GM18526 (cell line): ENCODE data around the gene CCDC152.

Experiments
- POLR2A ChIP-seq: IDR thresholded peaks from 3 replicates; pipeline ENCODE4 v1.6.1; 2011; ENCODE audit not compliant: insufficient read length; ENCODE audit errors: extremely low read depth

The CCDC152 gene

GRCh38 chr5:42801516-42802166 is 45.0 kb downstream of the CCDC152 start:
- TF ChIP-seq POLR2A: no peak

- no peak for TF ChIP-seq POLR2A
Measured at GRCh38 chr5:42804717-42805339, 48.2 kb downstream of the CCDC152 start.

DNA sequence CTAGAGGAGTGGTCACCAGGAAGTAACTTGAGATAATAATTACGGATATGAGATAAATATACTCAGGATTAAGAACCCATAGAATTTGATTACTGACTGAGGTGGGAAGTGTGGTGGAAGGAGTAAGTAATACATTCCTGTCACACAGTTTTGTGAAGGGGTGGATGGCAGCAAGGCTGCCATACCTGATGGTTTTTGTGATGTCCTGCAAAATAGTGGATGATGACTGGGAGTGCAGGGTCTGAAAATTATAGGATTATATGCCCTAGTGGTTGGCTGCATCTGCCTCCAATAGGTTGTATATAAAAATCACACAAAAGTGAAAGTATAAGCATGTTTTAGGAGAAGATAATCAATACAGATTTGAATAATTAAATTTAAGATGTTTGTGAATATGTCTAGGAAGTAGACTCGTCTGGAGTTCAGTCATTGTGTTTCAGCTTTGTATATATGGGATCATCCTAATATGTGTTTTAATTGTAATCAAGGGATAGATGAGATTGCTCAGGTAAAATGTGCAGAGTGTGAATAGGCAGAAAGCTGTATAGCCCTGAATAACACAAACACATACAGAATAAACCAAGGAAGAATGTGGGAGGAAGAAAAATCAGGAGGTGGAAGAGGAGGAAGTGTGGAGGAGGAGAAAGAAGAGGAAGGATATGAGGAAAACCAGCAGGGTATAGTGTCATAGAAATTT is 49.5 kb downstream of the CCDC152 start:
- no peak for TF ChIP-seq POLR2A

- no peak for TF ChIP-seq POLR2A
Measured at GRCh38 chr5:42806701-42807262, 50.2 kb downstream of the CCDC152 start.

DNA sequence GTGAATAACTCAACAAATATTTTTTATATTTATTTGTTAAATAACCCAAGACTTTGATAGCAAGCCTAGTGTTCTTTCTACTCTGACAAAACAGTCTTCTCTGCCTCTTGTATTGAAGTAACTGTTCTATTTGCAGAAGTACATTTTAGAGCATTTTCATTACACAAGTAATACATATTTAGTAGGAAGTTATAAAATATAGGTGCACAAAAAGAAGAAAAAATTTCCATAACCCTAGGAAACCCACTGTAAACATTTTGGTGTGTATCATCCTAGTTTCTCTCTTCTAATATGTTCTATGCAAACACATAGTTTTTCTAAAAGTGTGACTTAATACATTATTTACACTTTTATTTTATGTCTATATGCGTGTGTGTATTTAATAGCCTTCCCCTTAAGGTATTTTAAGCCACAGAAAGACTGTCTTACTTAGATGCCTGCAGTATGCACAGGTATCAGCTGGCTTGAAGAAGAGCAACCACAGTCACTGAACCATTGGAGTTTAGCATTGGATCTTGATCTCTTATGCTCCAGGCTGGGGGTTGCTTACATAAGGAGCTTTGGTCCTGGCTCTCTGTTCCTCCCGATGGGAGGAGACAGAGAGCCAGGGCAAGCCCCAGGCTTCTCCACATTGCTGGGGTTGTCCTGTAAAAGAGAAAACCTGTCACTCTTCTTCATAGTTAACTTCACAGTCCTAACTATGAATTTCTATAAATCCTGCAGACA is 51.3 kb downstream of the CCDC152 start:
- no peak for TF ChIP-seq POLR2A

- TF ChIP-seq POLR2A: no peak
Measured at GRCh38 chr5:42808888-42809611, 52.4 kb downstream of the CCDC152 start.

DNA sequence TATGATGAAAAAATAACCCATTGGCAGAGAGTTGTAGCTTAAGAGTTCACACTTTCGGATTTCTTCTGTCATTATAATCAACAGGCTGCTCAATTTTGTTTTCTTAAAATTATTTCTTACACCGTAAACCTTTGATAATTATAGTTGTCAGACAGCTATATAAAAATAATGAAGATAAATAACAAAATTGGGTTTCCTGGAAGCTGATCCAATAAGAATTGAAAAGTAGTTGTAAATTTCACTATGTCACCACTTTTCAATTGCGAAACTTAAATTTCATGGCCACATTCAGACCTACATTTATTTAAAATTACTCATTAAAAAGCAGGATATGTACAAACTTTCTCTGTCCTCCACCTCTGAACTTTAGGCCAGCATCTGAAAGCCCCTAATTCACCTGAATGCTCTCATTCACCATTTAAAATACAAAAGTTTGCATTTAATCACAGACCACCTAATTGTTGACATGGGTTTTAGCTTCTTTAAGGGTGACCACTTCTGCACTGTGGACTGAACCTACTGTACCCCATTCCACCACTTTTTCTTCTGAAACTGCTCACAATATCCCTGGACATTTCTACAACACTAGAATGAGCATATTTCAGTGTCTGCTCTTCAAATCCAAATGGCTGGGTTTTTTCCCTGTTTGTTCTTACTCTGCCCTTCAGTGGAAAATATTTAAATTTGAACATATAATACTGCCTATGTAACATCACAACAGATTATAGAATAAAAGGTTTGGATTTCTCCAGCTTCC is 54.4 kb downstream of the CCDC152 start:
- no peak for TF ChIP-seq POLR2A

DNA sequence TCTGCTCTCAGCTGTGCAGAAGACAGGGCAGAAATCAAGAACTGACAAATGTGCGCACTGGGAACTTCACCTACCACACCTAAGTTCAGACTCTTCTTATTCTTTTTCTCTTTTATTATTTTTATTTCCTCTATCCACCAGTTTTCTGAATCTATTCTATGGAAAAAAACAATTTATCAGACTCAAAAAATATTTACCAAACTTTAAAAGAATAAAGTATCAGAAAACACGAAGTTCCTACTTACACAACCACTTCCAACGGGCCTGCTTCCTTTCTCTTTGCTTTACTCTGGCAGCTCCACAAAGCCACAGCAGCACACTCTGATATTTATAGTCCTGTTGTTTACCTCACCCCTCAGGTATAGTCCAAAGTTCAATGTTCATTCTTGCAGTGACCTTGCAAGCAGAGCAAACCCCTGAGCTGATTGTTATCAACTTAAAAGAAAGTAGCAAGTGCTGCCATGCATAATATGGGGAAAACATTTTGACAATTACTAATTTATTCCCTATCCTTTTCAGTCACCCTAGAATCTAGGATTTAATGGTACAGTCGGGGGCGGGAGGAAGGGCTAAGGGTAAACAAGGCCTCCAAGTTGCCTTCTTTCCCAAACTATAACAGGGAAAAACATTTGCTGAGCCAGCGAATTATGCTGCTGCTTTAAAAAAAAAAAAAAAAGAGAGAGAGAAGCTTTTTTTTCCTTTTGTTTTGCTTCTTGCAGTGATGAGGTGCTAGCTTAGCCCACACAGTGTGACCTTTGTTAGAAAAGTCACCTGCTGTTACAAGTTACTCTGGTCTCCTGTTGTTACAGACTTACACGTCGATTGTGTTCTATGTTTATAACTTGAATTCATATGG is 55.2 kb downstream of the CCDC152 start, which contains the start of gene SELENOP:
SELENOP (minus strand) TSS at position 302 of the 856 bp plus-strand sequence. CDS start 3,539 bp downstream, outside the sequence.
- no peak for TF ChIP-seq POLR2A

DNA sequence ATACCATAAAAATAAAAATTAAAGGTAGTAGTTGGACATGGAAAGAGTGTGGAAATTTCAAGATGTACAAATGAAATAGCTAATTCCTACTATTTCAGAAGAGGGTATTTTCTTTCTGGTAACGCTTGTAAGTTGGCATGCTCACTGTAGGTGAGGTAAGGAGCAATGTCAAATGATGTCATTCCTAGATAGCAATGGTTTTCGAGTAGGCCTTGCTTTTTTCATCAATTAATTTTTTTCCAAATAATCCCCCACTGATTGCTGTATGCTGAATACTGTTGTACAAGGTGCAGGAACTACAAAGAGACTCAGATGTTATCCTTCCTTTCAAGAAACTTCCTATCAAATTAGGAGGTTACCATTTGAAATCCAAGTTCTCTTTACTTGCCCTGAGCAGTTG is 56.0 kb downstream of the CCDC152 start:
- no peak for TF ChIP-seq POLR2A

GRCh38 chr5:42813533-42813932 is 56.9 kb downstream of the CCDC152 start:
- no peak for TF ChIP-seq POLR2A

DNA sequence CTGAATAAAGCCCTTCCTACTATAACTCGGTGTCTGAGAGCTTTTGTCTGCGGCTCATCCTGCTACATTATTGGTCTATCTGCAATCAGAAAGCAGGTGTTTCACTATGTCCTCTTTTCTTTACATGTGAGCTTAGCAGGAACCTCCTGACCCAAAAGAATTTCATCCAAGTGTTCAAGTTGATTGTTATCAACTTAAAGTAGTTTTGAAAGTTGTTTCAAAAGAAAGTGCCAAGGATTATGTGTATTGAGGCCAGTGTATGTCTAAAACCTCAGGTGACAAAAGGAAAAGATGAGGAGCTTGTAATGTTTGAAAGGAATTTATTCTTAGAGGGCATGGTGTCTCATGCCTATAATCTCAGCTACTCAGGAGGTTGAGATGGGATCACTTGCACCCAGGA is 63.1 kb downstream of the CCDC152 start:
- TF ChIP-seq POLR2A: no peak

DNA sequence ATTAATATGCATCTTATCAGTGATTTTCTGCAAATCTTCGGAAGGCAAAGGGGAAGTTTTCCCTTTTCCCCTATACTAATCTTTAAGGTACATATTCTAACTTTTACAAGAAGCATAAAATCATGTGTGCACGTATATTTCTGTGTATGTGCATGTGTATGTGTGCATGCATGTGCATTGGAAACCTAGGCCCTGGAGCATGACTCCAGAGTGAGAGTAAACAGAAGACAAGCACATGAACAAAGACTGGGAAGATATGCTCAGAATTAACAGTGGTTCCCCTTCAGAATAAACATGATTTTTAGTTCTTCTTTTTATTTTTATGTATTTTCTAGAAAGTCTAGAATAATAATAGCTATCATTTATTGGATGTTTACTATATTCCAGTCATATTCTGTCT is 65.9 kb downstream of the CCDC152 start:
- TF ChIP-seq POLR2A: no peak

DNA sequence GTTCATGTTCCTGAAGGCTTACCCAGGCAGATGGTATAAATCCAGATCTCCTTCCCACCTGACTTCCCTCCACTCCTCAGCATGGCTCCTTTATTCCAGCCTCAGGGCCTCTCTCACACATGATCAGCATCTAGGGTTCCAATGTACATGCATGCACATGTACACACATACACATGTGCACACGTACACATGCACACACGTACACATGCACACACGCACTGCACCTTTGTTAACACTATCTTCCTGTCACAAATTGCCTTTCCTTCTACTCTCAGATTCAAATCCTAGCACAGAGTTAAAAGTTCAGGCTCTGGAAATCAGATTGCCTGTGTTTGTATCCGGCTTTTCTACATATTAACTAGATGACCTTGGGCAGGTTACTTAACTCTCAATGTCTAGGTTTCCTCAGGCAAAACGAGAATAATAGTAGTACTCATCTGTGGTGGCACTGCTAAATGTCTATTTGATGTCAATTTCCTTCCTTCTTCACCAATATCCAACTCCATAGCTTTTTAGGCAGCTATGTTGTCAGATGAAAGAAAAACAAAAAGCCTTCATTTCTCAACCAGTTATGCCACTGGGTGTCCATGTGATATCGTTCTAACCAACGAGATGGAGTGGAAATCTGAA is 67.8 kb downstream of the CCDC152 start:
- no peak for TF ChIP-seq POLR2A
